ENCODE measurements around the gene TOR2A.

DNA sequence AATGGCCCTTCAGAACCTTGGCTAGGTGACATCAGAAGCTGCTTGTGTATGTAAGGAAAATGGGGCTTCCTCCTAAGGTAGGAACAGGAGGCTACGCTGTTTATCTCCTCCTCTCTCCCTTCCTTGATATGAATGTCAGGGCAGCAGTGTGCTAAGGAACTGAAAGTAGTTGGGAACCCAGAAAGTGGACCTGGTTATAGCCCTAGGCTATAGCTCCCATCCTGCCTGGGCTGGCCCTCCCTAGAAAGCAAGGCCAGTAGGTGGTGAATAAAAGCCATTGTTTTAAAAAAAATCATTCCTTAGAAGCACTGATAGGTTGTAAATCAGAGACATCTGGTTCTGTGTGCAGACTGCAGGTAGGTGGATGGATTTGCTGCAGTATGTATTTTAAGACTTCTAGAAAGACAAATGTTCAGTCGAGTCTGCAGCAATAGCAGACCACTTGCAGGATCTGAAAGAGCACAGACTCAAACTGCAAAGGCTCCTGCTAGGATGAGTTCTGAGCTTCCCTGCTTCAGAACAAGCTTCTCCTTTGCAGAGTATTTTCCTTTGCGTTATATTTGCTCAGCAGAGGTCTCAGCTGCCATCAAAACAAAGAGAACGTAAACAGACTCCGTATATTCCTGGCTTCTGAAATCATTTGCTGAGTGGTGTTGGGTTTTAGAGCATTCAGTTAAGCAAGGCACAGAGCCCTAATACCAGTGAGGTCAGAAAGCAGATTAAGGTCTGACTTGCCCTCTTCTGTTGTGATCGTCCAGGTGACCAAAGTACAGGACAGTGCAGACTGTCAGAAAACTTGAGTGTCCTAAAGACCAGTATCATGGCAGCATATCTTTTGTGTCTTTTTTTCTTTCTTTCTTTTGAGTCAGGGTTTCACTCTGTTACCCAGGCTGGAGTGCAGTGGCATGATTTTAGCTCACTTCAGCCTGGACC is 48.4 kb downstream of the TOR2A start:
- TF ChIP-seq, protein P1, sequence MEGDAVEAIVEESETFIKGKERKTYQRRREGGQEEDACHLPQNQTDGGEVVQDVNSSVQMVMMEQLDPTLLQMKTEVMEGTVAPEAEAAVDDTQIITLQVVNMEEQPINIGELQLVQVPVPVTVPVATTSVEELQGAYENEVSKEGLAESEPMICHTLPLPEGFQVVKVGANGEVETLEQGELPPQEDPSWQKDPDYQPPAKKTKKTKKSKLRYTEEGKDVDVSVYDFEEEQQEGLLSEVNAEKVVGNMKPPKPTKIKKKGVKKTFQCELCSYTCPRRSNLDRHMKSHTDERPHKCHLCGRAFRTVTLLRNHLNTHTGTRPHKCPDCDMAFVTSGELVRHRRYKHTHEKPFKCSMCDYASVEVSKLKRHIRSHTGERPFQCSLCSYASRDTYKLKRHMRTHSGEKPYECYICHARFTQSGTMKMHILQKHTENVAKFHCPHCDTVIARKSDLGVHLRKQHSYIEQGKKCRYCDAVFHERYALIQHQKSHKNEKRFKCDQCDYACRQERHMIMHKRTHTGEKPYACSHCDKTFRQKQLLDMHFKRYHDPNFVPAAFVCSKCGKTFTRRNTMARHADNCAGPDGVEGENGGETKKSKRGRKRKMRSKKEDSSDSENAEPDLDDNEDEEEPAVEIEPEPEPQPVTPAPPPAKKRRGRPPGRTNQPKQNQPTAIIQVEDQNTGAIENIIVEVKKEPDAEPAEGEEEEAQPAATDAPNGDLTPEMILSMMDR (IDR thresholded peaks at IDR 0.05) = no peak
- no peak for TF ChIP-seq POLR2A (IDR thresholded peaks at IDR 0.05)

All from esophagus squamous epithelium (tissue), 4 donors.